Articular chondrocyte of knee joint (primary cell): Measurements from ENCODE around the gene MYOZ2. TPM values are rescaled to one million over a fixed set of nuclear protein-coding genes. Genes with fewer than 3 reads are reported as not detected.

ENCODE experiments used
- total RNA-seq: library from RNA; depleted of rRNA; stranded (reverse); fragments of >200 nt; gene quantifications from 2 replicates; pipeline ENCODE4 v1.2.3, GENCODE V29; 2012

MYOZ2 gene
- not detected in 2 replicates for total RNA-seq

DNA sequence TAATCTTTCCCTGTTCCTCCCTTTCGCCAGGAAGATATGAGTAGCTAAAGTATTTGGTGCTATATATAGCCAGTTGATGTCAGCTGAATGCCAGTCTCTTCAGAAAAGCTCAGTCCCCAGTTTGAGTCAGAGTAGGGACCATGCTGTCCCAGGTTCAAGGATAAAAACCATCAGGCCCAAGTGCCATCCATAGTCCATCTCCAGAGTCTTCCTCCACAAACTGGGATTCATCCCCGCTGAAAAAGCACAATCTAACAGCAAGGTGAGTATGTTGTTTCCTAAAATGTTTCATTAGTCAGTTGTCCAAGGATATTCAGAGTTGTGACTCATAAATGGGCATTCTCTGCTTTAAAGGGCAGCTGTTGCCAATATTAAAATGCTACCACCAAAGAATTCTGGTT, at the start of gene MYOZ2:
Gene MYOZ2 (plus strand): TSS at position 112 of the 401 bp plus-strand sequence. CDS start 694 bp downstream, outside the sequence.

DNA sequence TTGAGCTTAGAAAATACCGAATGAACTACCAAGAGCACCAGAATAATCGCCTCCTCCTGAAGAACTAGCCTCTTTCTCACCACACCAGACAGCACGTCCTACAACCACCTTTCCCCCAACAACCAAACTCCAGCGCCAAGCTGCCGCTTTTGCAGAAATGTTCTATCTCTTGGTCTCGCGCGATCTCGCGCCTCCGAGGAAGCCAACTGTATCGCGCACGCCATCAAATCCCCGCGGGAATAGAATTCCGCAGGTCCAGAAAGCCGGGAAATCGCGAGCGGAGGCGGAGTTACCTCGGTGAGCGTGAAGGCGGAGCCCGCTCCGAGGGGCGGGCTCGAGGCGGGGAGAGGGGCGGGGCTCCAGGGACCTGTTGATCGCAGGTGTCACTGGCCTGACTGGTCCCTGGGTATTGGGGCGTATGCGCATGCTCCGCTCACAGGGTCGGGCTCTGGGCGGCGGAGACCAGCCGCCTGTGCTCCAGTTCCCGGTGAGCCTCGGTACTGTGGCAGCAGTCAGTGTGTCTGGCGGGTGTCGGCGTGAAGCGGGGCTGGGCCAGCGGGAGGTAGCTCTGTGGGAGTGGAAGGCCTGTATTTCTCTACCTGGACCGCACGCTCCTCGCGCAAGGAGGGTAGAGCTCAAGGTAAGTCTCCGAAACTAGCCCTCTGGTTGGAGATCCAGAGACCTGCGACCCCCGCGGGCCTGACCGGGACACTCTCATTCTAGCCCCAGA, 76.8 kb downstream of the MYOZ2 start, which contains the start of gene USP53:
Gene USP53 (plus strand): TSS at position 480 of the 730 bp plus-strand sequence. CDS start 27,047 bp downstream, outside the sequence.

Other genes starting within 250 kb of the MYOZ2 start
- gene SYNPO2, start 247.0 kb upstream of the MYOZ2 start, total RNA-seq: 4.2 and 6.4 TPM in 2 replicates
- gene USP53, start 76.9 kb downstream of the MYOZ2 start, total RNA-seq: 17.6 and 20.5 TPM in 2 replicates
- gene FABP2, start 186.3 kb downstream of the MYOZ2 start, total RNA-seq: under 0.01 TPM in 1 of 2 replicates, not detected in the other